ENCODE data around the gene PYDC1.
"Not testable (repeated sequence)": the region's sequence is repeated elsewhere in the genome, so short reads cannot be mapped to it uniquely, and the experiment has no call there.

The PYDC1 gene

GRCh38 chr16:31221357-31222160 is 4.6 kb upstream of the PYDC1 start:
- DNase-seq (ENCODE audit: low spot score) = no peak

- DNase-seq (ENCODE audit: low spot score) = no peak
Measured at GRCh38 chr16:31219154-31219741, 2.3 kb upstream of the PYDC1 start.

- DNase-seq (ENCODE audit: low spot score) = no peak
Measured at GRCh38 chr16:31217136-31217530, 198 bp upstream of the PYDC1 start.

- DNase-seq (ENCODE audit: low spot score) = no peak
Measured at GRCh38 chr16:31215287-31216162, 1.4 kb downstream of the PYDC1 start.

GRCh38 chr16:31214708-31215286 is 2.1 kb downstream of the PYDC1 start:
- DNase-seq (ENCODE audit: low spot score) = no peak

GRCh38 chr16:31213877-31214707 is 2.8 kb downstream of the PYDC1 start, which contains the start of gene TRIM72:
TSS of gene TRIM72 (plus strand) at chr16:31214119. CDS start at chr16:31214739, 620 bp downstream.
- DNase-seq (ENCODE audit: low spot score) = no peak

GRCh38 chr16:31213342-31213741 is 3.6 kb downstream of the PYDC1 start:
- DNase-seq (ENCODE audit: low spot score) = no peak

GRCh38 chr16:31206776-31207175 is 10.2 kb downstream of the PYDC1 start:
- DNase-seq (ENCODE audit: low spot score) = no peak

- DNase-seq (ENCODE audit: low spot score) = no peak
Measured at GRCh38 chr16:31204871-31205666, 11.9 kb downstream of the PYDC1 start.

GRCh38 chr16:31202414-31203375 is 14.2 kb downstream of the PYDC1 start, which contains the start of gene PYCARD:
TSS of gene PYCARD (minus strand) at chr16:31202760. CDS start at chr16:31202690, 70 bp downstream.
- DNase-seq (ENCODE audit: low spot score) = no peak

GRCh38 chr16:31201582-31202413 is 15.1 kb downstream of the PYDC1 start:
- peak; percentile 24 for DNase-seq (ENCODE audit: low spot score)

GRCh38 chr16:31200821-31201568 is 15.9 kb downstream of the PYDC1 start:
- peak; percentile 55 for DNase-seq (ENCODE audit: low spot score)

GRCh38 chr16:31200111-31200510 is 16.8 kb downstream of the PYDC1 start:
- not testable (repeated sequence) for DNase-seq (ENCODE audit: low spot score)

GRCh38 chr16:31199430-31200041 is 17.4 kb downstream of the PYDC1 start:
- DNase-seq (ENCODE audit: low spot score) = no peak

- no peak for DNase-seq (ENCODE audit: low spot score)
Measured at GRCh38 chr16:31198207-31198882, 18.6 kb downstream of the PYDC1 start.

- DNase-seq (ENCODE audit: low spot score) = no peak
Measured at GRCh38 chr16:31196324-31197088, 20.4 kb downstream of the PYDC1 start.

All from CD4-positive, alpha-beta T cell treated with Interleukin-15 for 4 hours (primary cell).